Activated T-helper 1 cell treated with Interleukin-2 at 50 U/mL for 16 hours (primary cell): ENCODE measurements around the gene MAGI3.
"Not testable (repeated sequence)": the region's sequence is repeated elsewhere in the genome, so short reads cannot be mapped to it uniquely, and the experiment has no call there.

ENCODE experiments used
- DNase-seq: peaks from one replicate; pipeline ENCODE4 v3.0.0-alpha.2; 2020; ENCODE audit warnings: low read depth

Gene MAGI3

DNA sequence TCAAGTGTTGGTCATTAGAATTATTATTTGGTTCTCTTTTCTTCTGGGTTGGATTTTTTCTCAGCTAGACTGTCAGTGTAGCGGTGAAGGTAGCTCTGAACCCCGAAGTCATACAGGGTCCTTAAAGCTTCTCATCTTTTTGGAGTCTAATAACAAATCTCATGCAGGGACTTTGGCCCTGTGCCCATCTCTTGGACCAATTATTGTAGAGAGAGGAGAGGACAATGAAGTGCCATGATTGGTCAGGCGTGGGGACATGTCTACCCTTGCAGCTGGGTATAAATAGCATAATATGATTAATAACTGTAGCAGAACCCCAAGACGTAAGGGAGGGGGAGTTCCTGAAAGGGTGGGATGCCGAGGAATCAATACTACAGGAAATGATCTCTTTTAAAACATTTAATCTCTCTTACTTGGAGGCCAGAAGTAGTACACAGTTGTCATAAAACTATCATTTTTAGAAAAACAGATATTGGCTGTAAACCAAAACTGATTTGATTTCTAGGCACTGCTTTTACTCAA lies 8.8 kb downstream of the MAGI3 start:
- DNase-seq: no peak

DNA sequence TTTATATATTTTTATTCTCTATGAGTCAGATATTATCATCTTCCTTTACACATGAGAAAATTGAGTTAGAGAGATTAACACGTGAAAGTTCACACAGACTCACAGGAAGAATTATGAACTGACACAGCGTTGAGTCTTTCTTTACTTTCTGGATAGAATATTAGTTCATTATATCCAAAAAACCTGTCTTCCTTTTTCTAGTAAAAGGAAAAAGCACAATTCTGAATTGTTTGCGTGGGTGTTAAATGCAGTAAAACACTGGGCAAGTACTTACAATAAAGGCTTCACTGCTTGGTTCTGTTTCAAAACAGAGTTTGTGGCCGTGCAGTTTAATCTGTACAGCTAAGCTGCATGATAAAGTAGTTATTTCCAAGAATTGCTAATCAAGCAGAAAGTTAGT lies 10.8 kb downstream of the MAGI3 start:
- DNase-seq: no peak

DNA sequence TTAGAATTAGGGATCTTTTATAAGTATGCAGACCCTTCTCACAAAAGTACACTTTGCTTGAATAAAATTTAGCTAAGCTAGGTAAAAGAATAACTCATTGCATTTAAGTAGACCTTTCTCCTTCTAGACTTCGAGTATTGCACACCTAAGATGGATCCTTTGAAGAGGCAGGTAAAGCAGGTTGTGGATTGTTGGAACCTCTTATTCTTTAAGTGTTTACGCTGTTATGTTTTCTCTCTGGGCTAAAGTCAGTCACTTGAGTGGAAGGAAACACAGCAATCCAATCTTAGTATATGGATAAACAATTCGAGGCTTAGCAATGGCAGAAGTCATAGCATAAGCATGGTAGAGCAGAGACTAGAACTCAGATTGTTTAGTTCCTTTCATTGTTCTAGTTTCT lies 11.4 kb downstream of the MAGI3 start:
- DNase-seq: no peak

DNA sequence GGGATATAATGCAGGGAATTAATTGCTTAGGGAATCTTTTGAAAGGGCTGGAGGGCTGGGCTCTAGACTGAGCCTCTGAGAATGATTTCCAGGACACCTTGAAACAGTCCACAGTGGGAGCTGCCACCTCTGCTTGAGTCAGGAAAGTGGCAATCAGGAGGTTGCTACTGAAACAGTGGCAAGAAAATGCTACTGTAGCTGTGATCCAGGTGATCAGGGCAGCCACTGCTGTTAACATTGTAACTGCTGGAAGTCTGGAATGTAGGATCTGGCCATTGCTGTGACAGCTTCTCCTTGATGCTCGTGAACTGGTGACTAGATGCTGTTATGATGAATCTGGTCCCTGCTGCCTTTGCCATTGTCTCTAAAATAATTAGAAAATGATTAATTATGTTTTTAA lies 12.8 kb downstream of the MAGI3 start:
- no peak for DNase-seq

DNA sequence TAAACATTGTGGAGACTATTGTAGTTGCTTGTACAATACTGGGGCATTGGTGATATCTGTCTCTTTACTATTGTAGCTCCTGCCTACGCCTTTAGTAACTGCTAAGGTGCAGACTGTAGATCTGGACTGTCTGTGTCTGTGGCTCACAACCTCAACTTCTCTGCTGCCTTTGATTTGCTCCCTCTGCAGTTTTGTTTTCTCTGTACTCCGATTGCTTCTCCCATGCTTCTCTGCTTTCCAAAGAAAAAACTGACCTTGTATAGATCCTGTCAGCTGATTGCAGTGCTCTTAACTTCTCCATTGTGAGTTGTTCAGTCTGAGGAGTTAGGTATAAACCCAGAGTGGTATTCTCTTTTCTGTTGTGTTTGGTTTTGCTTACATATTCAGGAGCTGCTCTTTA lies 15.3 kb downstream of the MAGI3 start:
- DNase-seq: no peak

DNA sequence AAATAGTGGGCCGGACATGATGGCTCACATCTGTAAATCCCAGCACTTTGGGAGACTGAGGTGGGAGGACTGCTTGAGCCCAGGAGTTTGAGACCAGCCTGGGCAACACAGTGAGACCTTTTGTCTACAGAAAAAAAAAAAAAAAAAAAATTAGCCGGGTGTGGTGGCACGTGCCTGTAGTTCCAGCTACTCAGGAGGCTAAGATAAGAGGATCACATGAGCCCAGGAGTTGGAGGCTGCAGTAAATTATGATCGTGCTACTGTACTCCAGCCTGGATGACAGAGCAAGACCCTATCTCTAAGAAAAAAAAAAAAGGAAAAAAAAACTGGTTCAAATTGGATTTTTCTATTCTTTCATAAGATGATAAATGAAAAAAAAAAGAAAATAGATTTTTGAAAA lies 15.8 kb downstream of the MAGI3 start:
- not testable (repeated sequence) for DNase-seq

DNA sequence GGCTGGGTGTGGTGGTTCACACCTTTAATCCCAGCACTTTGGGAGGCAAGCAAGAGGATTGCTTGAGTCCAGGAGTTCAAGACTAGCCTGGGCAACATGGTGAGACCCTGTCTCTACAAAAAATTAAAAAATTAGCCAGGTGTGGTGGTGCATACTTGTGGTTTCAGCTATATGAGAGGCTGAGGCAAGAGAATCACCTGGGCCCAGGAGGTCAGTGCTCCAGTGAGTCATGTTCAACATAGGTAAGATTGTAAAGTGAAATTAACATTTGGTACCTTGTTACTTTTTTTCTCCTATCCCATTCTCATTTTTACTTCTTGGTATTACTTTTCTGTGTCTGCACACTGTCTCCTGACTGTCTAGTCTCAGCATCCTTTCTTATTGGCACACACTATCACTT lies 19.0 kb downstream of the MAGI3 start:
- DNase-seq: no peak

DNA sequence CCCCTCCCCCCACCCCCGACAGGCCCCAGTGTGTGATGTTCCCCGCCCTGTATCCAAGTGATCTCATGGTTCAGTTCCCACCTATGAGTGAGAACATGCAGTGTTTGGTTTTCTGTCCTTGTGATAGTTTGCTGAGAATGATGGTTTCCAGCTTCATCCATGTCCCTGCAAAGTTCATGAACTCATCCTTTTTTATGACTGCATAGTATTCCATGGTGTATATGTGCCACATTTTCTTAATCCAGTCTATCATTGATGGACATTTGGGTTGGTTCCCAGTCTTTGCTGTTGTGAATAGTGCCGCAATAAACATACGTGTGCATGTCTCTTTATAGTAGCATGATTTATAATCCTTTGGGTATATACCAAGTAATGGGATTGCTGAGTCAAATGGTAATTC lies 21.7 kb downstream of the MAGI3 start:
- DNase-seq: not testable (repeated sequence)

DNA sequence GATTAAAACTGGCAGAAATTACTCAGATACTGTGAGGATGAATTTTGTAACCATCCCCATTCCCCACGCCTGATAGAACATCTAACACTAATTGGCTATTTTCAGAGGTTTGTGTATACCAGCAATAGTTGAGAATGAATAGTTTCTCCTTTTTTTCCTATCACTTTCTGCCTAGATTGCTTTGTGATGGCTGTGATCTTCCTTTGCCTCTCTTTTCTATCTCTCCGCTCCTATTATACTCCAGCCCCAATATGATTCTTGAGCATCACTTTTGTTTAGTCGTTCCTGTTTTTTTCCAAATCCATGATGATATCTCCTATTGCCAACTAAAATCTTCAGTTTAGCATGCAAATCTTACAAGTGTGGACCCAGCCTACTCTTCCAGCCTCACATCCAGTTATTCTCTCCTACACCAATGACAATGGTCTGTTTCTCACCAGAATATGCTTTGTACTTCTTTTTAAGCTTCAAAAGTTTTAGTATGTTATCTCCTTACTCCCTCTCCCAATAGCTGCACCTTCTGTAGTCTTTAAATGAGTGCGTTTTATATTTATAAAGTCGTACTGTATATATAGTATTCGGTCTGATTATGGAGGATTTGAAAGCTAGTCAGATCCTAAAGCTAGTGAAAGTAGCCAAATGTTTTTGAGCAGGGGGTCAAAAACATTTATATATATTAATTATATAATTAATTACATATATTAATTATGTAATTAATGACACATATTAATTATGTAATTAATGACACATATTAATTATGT lies 25.2 kb downstream of the MAGI3 start:
- no peak for DNase-seq

DNA sequence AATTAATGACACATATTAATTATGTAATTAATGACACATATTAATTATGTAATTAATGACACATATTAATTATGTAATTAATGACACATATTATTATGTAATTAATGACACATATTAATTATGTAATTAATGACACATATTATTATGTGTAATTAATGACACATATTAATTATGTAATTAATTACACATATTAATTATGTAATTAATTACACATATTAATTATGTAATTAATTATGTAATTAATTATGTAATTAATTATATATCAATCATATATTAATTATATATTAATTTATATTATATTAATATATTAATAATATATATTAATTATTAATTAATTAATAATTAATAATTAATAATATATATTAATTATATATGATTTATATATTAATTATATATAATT lies 25.8 kb downstream of the MAGI3 start:
- DNase-seq: not testable (repeated sequence)

DNA sequence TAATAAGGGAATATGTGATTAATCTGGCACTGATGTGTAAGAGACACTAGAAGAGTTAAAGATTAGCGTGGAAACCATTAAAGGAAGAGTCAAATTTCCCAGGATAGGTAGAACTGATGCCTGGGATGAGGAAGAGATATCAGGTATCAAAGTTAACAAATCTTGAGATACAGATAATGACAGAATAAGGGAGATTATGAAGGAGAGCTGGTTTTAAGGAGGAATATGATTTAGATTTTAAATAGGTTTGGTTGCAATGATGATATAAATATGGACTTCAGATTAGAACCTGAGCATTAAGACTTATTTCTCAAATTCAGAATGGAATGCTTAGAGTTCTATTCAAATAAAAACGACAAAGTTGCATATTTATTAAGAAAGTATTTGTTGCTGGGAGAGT lies 26.2 kb downstream of the MAGI3 start:
- no peak for DNase-seq

DNA sequence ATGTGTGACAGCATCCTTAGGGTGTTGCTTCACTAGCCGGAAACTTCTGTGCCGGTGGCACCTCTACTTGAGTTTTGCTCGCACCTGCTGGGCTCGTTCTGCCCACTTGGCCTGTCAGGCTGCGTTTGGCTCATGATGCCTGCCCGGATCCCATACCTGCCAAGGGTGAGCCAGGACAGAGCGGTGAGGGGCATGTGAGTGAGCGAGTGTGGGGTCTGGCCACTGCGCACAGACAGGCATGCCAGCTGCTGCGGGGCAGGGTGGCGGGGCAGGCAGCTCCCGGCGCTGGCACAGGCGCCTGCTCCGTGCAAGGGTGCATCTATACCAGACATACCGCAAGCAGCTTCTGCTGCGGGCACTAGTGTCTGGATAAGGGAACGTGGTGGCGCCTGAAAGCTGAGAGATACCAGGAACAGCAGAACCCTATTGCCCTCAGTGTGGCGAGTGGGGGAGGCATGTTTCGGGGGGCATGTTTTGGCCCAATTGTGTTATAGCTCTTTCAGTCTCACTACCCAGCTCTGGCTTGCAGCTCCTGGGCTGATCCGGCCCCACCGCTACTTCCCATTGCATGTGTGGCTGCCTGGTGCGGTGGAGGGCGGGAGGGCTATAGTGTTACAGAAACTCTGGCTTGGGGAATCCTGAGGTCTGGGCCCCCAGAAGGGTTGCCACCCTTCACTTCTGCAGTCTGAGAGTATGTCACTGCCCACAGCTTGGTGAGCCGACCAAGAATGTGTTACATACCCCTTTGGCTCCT lies 32.2 kb downstream of the MAGI3 start:
- no peak for DNase-seq

DNA sequence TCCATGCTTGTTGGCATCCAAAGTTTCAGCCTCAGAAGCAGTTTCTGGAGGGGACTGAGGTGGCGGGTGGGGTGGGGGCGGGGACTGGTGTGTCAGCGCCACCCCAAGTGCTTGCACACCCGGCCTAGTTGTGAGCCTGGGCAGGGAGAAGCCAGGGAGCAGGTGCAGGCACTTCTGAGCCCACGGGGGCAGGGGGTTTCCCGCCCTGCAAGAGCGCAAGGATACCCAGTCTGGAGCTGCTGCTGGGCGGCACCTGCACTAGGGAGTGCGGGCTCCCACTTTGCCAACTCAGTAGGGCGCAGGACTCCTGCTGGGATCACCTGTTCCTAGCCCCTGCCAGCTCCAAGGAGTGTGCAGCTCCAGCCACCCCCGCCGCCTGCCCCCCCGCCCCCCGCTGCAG lies 33.5 kb downstream of the MAGI3 start:
- DNase-seq: no peak

DNA sequence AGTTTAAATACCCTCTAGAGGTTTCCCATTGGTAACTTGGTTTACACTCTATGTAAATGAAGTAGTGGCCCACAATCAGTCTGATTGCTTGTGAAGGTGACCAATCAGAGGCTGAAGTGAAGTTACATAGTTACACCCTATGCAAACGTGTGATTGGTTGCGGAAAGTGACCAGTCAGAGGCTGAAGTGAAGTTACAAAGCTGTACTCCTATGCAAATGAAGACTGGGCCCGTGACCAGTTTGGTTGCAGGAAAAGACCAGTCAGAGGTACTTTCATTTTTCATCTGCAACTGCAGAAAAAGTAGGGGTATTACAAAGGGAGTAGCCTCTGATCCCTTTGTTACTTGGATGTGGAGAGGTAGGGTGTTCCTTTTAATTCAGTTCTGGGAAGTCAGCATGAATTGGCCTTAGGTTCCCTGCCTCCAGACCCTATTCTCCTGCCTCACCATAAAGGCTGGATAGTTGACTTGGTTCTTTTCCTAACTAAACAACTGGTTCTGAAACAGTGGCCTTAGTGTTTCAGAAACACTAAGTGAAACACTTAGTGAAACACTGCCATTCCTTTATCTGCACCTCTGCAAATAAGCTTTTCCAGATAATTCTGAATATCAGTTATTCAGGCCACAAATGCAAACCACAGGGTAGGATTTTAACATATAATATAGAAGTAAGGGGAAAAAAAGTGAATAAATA lies 39.3 kb downstream of the MAGI3 start:
- DNase-seq: no peak

DNA sequence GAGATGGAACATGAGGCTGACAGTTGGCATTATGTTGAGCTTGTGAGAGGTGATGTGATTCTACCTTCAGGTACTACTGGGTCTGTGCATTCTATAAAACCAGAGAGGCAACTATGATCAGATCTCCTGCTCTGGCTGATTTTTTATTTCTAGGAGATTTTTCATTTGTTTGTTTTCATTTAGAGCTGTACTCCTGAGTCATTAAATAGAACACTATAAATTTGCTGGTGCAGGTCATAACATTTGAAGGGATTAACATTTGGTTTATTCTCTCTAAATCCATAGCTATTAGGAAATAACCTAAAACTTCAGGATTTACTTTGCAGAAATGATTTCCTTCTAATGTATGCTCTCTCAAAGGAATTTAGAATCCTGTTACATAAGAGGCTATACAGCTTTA lies 42.9 kb downstream of the MAGI3 start:
- DNase-seq: no peak

DNA sequence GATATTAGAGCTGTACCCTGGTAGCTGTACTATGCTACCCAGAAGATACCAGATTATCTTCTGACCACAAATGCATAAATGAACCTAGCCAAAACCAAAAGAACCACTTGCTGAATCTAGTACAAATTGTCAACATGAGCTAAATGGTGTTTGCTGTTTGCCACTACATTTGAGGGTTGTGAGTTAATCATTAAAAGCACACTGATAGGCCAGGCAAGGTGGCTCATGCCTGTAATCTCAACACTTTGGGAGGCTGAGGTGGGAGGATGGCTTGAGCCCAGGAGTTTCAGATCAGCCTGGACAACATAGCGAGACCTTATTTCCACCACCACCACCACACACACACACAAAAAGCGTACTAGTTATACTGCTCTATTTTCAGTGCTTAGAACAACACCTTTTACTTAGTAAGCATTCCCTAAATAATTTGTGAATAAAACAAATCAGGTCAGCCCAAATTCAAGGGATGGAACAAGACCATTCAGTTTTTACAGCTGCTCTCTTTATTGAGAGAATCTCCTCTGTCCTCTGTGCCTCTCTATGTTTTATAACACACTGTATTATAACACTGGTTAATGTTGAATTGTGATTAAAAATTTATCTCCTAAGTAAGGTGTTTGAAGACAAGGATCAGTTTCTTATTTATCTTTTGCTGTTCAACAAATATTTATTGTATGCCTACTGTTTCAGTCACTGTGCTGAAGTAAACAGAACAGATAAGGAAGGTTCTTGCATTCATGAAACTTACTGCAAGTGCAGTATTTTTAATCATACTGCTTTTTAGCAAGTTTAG lies 44.0 kb downstream of the MAGI3 start:
- no peak for DNase-seq

DNA sequence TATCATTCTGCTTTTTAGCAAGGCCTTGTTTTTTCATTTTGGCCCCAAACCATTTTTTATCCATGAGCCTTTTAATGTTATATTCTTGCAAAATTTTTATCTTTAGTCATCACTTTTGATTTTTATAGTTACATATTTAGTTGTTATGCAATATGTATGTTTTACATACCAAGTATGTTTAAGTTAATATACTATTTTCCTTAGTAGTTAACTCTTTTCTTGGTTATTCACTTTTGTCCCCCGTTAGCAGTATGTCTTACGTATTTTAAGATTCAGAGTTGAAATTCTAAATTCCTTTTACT lies 44.5 kb downstream of the MAGI3 start:
- DNase-seq: no peak

DNA sequence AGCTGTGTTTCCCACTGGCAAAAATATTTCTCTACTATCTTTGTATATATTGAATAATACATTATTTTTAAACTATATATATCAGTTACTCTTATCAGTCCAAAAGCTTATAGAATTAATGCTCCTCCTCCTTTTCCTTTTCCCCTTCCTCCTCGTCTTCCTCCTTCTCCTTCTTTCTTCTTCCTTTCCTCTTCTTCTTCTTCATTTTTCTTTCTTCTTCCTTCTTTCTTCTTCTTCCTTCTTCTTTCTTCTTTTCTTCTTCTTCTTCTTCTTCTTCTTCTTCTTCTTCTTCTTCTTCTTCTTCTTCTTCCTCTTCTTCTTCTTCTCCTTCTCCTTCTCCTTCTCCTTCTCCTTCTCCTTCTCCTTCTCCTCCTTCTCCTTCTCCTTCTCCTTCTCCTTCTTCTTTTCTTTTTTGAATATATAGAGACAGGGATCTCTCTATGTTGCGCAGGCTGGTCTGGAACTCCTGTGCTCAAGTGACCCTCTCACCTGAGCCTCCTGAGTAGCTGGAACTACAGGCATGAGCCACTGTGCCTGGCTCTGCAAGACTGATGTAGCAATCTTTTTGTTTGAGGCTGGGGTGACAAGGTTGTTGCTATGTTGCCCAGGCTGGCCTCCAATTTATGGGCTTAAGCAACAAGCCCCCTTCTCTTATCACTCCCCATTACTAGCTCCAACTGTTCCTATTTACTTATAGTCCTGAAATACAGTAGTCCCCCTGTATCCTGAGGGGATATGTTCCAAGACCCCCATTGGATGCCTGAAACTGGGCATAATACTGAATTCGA lies 47.4 kb downstream of the MAGI3 start:
- DNase-seq: no peak

DNA sequence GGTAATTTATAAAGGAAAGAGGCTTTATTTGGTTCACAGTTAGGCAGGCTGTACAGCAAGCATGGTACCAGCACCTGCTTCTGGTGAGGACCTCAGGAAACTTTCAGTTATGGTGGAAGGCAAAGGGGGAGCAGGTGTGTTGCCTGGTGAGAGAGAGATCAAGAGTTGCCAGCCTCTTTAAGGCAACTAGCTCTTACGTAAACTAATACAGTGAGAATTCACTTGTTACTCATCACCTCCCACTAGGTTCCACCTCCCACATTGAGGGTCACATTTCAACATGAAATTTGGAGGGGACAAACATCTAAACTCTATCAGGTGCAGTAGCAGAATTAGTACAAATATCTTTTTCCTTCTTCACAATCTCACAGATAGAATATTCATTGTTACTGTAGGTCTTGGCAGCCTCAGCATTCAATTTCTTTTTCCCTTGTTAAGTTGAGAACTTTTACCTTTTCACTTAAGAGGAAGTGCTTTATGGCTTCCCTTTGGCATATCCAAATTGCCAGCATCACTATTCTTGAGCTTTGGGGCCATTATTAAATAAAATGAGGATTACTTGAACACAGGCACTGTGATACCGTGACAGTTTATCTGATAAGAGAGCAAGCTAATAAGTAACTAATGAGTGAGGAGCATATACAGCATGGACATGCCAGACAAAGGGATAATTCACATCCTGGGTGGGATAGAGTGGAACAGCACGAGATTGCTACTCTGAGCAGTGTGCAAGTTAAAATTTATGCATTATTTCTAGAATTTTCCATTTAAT lies 48.4 kb downstream of the MAGI3 start:
- no peak for DNase-seq

DNA sequence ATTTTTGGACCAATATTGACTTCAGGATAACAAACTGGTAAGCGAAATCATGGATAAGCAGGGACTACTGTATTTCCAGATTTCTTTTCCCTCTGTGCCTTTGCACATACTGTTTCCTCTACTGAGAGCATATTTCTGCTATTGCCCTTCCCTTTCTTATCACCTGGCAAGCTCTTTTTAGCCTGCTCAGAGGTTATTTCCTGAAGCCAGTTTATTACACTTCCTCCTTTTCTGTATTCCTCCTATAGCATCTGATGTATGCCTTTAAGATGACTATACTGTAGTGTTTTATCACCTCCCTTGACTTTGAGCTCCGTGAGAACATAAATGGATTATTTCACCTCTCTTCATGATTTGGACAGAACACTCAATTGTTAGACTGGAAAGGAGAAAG lies 49.0 kb downstream of the MAGI3 start:
- DNase-seq: no peak

DNA sequence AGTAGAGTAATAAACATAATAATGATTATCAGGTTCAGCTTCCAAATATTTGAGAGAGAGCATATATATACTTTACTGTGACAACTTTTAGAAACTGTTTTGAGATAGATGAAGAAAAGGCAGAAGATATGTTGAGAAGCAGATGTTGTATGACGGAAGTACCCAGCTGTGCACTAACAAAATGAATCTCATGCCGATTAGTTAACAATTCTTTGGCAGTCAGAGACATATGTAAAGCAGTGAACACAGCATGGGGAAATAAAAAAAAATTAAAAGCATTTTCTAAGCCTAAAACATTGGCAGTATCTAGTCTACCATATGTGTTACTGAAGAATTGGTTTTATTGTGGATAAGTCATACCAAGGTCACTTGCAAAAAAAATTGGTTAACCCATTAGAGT lies 51.8 kb downstream of the MAGI3 start:
- DNase-seq: no peak
